HEK293 (cell line): ENCODE data around the gene TFEC.

Source experiments
- CTCF ChIA-PET: fragments of 350-600 bp; formaldehyde crosslinking; extraction: SDS; loops from one replicate; lab custom pipeline; 2021; ENCODE audit warnings: antibody characterized with exemption; lab: Yijun Ruan, JAX
- POLR2A ChIA-PET: fragments of 300-600 bp; formaldehyde crosslinking; extraction: SDS; loops from one replicate; lab custom pipeline; 2020; ENCODE audit warnings: antibody characterized with exemption, inconsistent platforms; lab: Yijun Ruan, JAX
- H3K27ac ChIP-seq: fragments of 200-500 bp; sonication (Bioruptor generic); 2 replicates; pipeline ENCODE4 v1.5.1; 2014; ENCODE audit warnings: low read depth, low read length, control low read depth, inconsistent platforms; ENCODE audit errors: extremely low read depth
- H3K36me3 ChIP-seq, 2 experiments: fragments of 200-500 bp in 1 of 2; sonication (Bioruptor generic) in 1 of 2; 1 replicate in 1 of 2; 2 replicates in 1 of 2; pipeline ENCODE4 v1.5.1; 2014 to 2017; ENCODE audit warnings: inconsistent platforms in 2 of 2, low read length in 2 of 2; ENCODE audit not compliant: control insufficient read depth in 2 of 2, insufficient read depth in 1 of 2
- H3K4me1 ChIP-seq: fragments of 200-500 bp; sonication (Bioruptor generic); 2 replicates; pipeline ENCODE4 v1.5.1; 2014; ENCODE audit warnings: mild to moderate bottlenecking, low read length, inconsistent platforms; ENCODE audit not compliant: control insufficient read depth, insufficient read depth
- H3K4me3 ChIP-seq: 2 replicates; pipeline ENCODE4 v1.5.1; 2011; ENCODE audit warnings: low read depth, mild to moderate bottlenecking, control low read depth, low read length, moderate library complexity
- H3K9me3 ChIP-seq: fragments of 200-500 bp; sonication (Bioruptor generic); 2 replicates; pipeline ENCODE4 v1.5.1; 2014; ENCODE audit warnings: low read depth, low read length, inconsistent platforms; ENCODE audit not compliant: control insufficient read depth, insufficient read depth
- BCL6B ChIP-seq: fragments of 450-650 bp; formaldehyde crosslinking; IDR thresholded peaks from 2 replicates; pipeline ENCODE4 v1.5.1; 2017; ENCODE audit warnings: missing biosample characterization, missing genetic modification characterization
- CTCF ChIP-seq: fragments of 450-650 bp; formaldehyde crosslinking; IDR thresholded peaks from 2 replicates; pipeline ENCODE4 v1.5.1; 2016; ENCODE audit warnings: missing biosample characterization, missing genetic modification characterization
- IKZF3 ChIP-seq: fragments of 450-650 bp; IDR thresholded peaks from 2 replicates; pipeline ENCODE4 v1.5.0; 2018; ENCODE audit warnings: missing biosample characterization, mild to moderate bottlenecking, missing genetic modification characterization, moderate library complexity
- PRDM2 ChIP-seq: fragments of 450-650 bp; formaldehyde crosslinking; IDR thresholded peaks from 2 replicates; pipeline ENCODE4 v1.5.1; 2016; ENCODE audit warnings: missing biosample characterization, missing genetic modification characterization, borderline replicate concordance
- RBAK ChIP-seq: fragments of 450-650 bp; formaldehyde crosslinking; IDR thresholded peaks from 2 replicates; pipeline ENCODE4 v1.5.1; 2016; ENCODE audit warnings: missing biosample characterization, missing genetic modification characterization
- SALL2 ChIP-seq: fragments of 450-650 bp; formaldehyde crosslinking; IDR thresholded peaks from 2 replicates; pipeline ENCODE4 v1.5.0; 2017; ENCODE audit warnings: missing biosample characterization, mild to moderate bottlenecking, missing genetic modification characterization, borderline replicate concordance
- SCRT1 ChIP-seq: fragments of 450-650 bp; formaldehyde crosslinking; IDR thresholded peaks from 2 replicates; pipeline ENCODE4 v1.5.1; 2016; ENCODE audit warnings: missing biosample characterization, missing genetic modification characterization, borderline replicate concordance
- TRIM28 ChIP-seq: IDR thresholded peaks from 2 replicates; pipeline ENCODE4 v1.6.1; 2011; ENCODE audit warnings: low read length, control low read depth, borderline replicate concordance
- ZBTB7A ChIP-seq: fragments of 450-650 bp; formaldehyde crosslinking; IDR thresholded peaks from 2 replicates; pipeline ENCODE4 v1.5.1; 2016; ENCODE audit warnings: low read depth, missing biosample characterization, missing genetic modification characterization
- ZNF157 ChIP-seq: fragments of 450-650 bp; formaldehyde crosslinking; IDR thresholded peaks from 2 replicates; pipeline ENCODE4 v1.5.1; 2016; ENCODE audit warnings: missing biosample characterization, missing genetic modification characterization
- ZNF174 ChIP-seq: fragments of 450-650 bp; formaldehyde crosslinking; IDR thresholded peaks from 2 replicates; pipeline ENCODE4 v1.5.0; 2017; ENCODE audit warnings: missing biosample characterization, mild to moderate bottlenecking, missing genetic modification characterization
- ZNF184 ChIP-seq: fragments of 450-650 bp; IDR thresholded peaks from 2 replicates; pipeline ENCODE4 v1.5.1; 2018; ENCODE audit warnings: missing biosample characterization, mild to moderate bottlenecking, missing genetic modification characterization
- ZNF354C ChIP-seq: fragments of 450-650 bp; formaldehyde crosslinking; IDR thresholded peaks from 2 replicates; pipeline ENCODE4 v1.5.1; 2016; ENCODE audit warnings: missing biosample characterization, missing genetic modification characterization, low read depth, borderline replicate concordance
- ZNF433 ChIP-seq: fragments of 450-650 bp; formaldehyde crosslinking; IDR thresholded peaks from 2 replicates; pipeline ENCODE4 v1.5.1; 2016; ENCODE audit warnings: missing biosample characterization, missing genetic modification characterization, low read depth
- ZNF48 ChIP-seq: fragments of 450-650 bp; formaldehyde crosslinking; IDR thresholded peaks from 2 replicates; pipeline ENCODE4 v1.5.1; 2016; ENCODE audit warnings: missing biosample characterization, missing genetic modification characterization
- ZNF501 ChIP-seq: fragments of 450-650 bp; formaldehyde crosslinking; IDR thresholded peaks from 2 replicates; pipeline ENCODE4 v1.5.1; 2016; ENCODE audit warnings: missing biosample characterization, missing genetic modification characterization
- ZNF513 ChIP-seq: fragments of 450-650 bp; IDR thresholded peaks from 2 replicates; pipeline ENCODE4 v1.5.1; 2018; ENCODE audit warnings: missing biosample characterization, missing genetic modification characterization
- ZNF670 ChIP-seq: fragments of 450-650 bp; formaldehyde crosslinking; IDR thresholded peaks from 2 replicates; pipeline ENCODE4 v1.5.1; 2016; ENCODE audit warnings: missing biosample characterization, missing genetic modification characterization, low read depth
- ZNF843 ChIP-seq: fragments of 450-650 bp; formaldehyde crosslinking; IDR thresholded peaks from 2 replicates; pipeline ENCODE4 v1.5.1; 2016; ENCODE audit warnings: missing biosample characterization, missing genetic modification characterization
- ZSCAN23 ChIP-seq: fragments of 450-650 bp; formaldehyde crosslinking; IDR thresholded peaks from 2 replicates; pipeline ENCODE4 v1.5.1; 2016; ENCODE audit warnings: missing biosample characterization, missing genetic modification characterization
- ZSCAN5A ChIP-seq: fragments of 450-650 bp; formaldehyde crosslinking; IDR thresholded peaks from 2 replicates; pipeline ENCODE4 v1.5.1; 2016; ENCODE audit warnings: missing biosample characterization, missing genetic modification characterization

Gene TFEC

GRCh38 chr7:115888981-115889668 lies 141.4 kb downstream of the TFEC start (continued):
- TF ChIP-seq BCL6B (tag by site-specific recombination) (no peak), ZNF157 (tag by site-specific recombination) (no peak), IKZF3 (tag by site-specific recombination) (no peak), ZBTB7A (tag by site-specific recombination) (no peak), ZNF843 (no peak), ZSCAN23 (no peak), TRIM28 (no peak), CTCF (tag by site-specific recombination) (no peak), ZNF513 (tag by site-specific recombination) (no peak), ZNF501 (no peak)

- no peaks in the 10 kb centered on the region for H3K36me3 ChIP-seq
- CTCF ChIA-PET, result no interaction called here
- H3K4me3 ChIP-seq, result no peak overlapping the region
- TF ChIP-seq RBAK (tag by site-specific recombination) (no peak), SCRT1 (tag by site-specific recombination) (no peak), ZNF184 (tag by site-specific recombination) (no peak), SALL2 (tag by site-specific recombination) (no peak), ZNF354C (no peak), ZSCAN5A (tag by site-specific recombination) (no peak), PRDM2 (tag by site-specific recombination) (no peak), ZNF48 (no peak), ZNF433 (no peak), ZSCAN23 (no peak), ZNF670 (tag by site-specific recombination) (no peak), ZNF174 (no peak)
- TF ChIP-seq, all 188 proteins: peak for 0
- POLR2A ChIA-PET, result no interaction called here
- no peaks in the 10 kb centered on the region for H3K4me1 ChIP-seq
- H3K27ac ChIP-seq, result no peak overlapping the region
- H3K9me3 ChIP-seq, result no peaks in the 10 kb centered on the region
Measured at GRCh38 chr7:115885550-115885949, 145.0 kb downstream of the TFEC start.
